NCI-H2081 treated with DMSO at 0.1 percent for 48 hours (cell line): ENCODE data around the gene GTF2A1L.
"Not testable (repeated sequence)": the region's sequence is repeated elsewhere in the genome, so short reads cannot be mapped to it uniquely, and the experiment has no call there.

ENCODE experiments used
- DNase-seq: peaks from one replicate; lab custom pipeline; 2025; lab: John Stamatoyannopoulos, UW

Gene GTF2A1L

GRCh38 chr2:48699348-48699930 is 81.8 kb downstream of the GTF2A1L start:
- no peak for DNase-seq

DNA sequence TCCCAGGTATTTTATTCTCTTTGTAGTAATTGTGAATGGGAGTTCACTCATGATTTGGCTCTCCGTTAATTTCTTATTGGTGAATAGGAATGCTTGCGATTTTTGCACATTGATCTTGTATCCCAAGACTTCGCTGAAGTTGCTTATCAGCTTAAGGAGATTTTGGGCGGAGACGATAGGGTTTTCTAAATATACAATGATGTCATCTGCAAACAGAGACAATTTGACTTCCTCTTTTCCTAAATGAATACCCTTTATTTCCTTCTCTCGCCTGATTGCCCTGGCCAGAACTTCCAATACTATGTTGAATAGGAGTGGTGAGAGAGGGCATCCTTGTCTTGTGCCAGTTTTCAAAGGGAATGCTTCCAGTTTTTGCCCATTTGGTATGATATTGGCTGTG is 86.0 kb downstream of the GTF2A1L start:
- DNase-seq = not testable (repeated sequence)

- DNase-seq = no peak
These were observed 89.8 kb downstream of the GTF2A1L start for GRCh38 chr2:48707466-48707865.

- DNase-seq = no peak
These were observed 91.7 kb downstream of the GTF2A1L start for GRCh38 chr2:48709096-48710034.

DNA sequence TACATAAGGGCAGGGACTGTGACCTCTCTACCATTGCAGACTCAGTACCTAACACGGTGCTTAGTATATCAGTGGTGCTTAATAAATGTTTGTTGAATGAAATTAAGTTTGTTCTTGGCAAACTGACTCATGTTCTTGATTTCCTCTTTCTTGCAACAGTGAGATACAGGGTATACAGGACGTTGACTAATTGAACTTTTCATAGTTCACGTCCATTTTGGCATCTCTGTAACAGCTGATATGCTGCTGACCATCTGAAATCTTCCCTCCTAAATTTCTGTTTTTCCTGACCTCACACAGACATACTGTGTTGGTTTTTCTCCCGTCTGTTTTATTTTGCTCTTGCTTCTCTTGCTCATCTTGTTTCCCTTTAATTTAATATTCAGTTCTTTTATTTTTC is 93.7 kb downstream of the GTF2A1L start:
- no peak for DNase-seq

- DNase-seq = no peak
These were observed 94.5 kb downstream of the GTF2A1L start for GRCh38 chr2:48712151-48712550.

DNA sequence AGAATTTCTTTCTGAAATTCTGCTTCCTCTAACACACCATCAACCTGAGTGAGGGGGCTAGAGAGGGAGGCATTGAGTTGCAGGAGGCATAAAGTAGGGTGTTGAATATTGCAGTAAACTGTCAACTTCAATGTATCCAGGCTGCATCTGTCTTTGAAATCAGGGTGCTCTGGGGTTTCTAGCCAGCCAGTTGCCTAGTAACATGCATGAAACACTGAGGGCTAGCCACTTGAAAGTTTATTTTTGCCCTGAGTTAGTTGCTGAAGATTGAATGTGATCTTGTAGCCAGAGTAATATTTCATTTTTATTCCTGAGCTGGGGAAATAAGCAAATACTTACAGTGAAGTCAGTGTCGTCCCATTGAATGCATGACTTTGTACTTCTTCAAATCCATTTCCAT is 96.0 kb downstream of the GTF2A1L start:
- no peak for DNase-seq

GRCh38 chr2:48714245-48714644 is 96.6 kb downstream of the GTF2A1L start:
- DNase-seq = no peak

DNA sequence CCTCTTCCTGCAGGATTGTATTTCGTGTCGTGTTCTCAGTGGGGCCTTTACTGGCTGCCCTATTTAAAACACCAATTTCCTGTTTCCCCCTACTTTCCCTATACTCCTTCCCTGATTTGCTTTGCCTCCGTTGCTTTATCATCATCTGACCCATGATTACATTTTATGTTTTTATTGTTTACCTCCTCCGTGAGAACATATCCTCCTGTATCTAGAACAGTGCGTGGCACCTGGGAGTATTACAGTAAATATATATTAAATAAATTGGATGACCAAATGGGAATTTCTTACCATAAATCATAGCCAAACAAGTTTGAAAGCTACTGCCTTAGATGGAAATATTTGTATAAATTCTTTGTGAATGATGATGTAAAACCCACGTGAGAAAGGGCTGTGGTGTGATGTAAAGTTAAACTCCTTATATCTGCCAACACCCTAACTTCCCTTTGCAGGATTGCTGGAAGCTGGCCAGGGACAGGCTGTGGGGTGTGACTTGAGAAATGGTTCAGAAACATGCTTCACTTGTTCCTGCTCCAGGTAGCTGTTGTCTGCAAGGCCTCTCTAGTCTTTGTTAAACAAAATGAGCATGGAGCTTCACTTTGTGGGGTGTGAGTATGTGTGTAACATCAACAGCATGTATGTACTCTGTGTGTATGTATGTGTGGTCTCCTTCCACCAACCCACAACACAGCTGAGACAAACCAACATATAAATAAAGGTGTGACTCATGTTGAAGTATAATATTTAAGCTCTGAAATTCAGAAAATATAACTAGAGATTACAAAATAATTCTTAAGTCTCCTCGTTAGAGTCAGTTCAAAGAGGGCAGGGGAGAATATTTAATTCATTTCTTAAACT is 97.6 kb downstream of the GTF2A1L start:
- DNase-seq = no peak

DNA sequence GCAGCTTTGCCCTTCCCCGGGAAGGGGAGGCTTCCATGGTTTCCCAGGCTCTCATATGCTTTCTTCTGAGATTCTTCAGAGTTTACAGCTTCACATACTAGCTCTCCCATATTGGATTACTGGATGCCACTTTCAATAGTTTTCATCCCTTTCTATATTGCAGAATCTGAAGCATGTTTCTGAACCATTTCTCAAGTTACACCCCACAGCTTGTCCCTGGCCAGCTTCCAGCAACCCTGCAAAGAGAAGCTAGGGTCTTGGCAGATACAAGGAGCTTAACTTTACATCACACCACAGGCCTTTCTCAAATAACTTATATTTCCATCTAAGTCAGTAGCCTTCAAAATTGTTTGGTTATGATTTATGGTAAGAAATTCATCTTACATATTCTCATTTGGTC is 98.3 kb downstream of the GTF2A1L start:
- no peak for DNase-seq

GRCh38 chr2:48717846-48718245 is 100.2 kb downstream of the GTF2A1L start:
- DNase-seq = no peak

GRCh38 chr2:48719480-48720177 is 102.0 kb downstream of the GTF2A1L start:
- DNase-seq = no peak

- DNase-seq = no peak
These were observed 103.5 kb downstream of the GTF2A1L start for GRCh38 chr2:48721158-48721557.

DNA sequence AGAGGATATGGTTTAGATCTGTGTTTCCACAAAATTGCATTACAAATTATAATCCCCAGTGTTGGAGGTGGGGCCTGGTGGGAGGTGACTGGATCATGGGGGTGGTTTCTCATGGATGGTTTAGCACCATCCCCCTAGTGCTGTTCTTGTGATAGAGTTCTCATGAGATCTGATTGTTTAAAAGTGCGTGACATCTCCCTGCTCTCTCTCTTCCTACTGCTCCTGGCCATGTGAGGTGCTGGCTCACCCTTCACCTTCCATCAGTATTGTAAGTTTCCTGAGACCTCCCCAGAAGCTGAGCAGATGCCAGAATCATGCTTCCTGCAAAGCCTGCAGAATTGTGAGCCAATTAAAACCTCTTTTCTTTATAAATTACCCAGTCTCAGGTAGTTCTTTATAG is 104.7 kb downstream of the GTF2A1L start:
- DNase-seq = no peak

- no peak for DNase-seq
These were observed 105.5 kb downstream of the GTF2A1L start for GRCh38 chr2:48723129-48723528.

- DNase-seq = no peak
These were observed 106.6 kb downstream of the GTF2A1L start for GRCh38 chr2:48724278-48724677.

DNA sequence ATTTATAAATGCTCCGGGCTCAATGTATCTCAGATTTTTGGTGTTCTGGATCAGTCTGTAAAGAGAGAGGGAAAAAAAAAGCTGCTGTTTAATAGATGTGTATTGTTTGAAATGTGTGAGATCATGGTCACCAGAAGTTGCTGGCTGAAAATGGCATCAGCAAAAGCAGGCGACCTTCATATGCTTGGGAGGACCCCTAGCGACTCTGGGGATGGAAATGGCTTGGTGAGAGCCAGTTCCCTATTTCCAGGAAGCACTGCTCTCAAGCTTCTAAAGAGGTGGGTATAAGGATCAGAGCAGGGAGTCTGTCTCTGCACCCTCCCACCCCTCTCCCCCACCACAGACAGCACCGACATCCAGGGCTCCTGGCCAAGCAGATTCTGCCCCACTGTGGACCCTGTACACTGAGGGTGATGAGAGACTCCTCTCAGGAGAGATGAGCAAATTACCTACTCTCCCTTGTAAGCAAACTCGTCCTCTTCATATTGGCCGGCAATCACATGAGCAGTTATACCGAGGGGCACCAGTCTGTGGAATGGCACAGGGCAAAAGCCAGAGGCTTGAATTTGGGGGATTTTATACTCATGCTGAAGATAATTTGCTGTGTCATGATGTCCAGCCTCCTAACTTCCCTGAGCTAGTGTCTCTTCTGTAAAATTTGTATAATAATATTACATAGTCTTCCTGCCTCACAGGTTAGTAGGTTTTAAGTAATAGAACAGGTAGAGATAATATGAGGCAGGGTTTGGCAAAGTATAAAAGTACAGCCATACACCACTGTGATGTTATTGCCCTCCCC is 108.2 kb downstream of the GTF2A1L start:
- no peak for DNase-seq

DNA sequence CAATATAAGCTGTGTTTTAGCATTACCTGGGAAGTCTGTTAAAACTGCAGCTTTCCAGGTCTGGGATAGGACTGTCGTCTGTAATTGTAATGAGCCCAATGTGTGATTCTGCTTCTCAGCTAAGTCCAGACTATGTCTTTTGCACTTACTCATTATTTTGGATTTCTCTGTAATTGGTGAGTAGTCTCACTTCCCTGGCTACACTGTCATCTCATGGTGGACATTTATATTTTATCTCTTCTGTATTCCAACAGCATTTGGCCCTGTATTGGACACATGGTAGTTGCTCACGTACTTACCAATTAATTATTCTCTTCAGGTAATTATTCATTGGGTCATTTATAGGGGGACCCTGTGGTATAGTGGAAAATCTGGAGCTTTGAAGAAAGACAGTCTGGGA is 109.9 kb downstream of the GTF2A1L start:
- no peak for DNase-seq

DNA sequence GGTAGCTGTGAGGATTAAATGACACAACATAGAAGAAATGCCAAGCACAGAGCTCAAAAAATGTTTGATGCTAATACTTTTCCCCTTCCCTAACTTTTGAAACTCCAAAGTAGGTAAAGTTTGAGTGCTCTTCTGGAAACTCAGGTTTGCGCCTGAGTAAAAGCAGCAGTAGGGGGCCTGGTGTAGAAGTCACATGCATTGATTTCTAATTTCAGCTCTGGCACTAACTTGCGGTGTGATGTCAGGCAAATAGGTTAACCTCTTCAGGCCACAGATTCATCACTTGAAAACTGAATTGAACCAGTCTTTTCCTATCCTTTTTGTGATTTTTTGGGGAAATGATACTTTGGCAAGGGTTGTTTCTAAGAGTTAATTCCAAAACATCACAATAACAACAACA is 110.6 kb downstream of the GTF2A1L start:
- DNase-seq = no peak

DNA sequence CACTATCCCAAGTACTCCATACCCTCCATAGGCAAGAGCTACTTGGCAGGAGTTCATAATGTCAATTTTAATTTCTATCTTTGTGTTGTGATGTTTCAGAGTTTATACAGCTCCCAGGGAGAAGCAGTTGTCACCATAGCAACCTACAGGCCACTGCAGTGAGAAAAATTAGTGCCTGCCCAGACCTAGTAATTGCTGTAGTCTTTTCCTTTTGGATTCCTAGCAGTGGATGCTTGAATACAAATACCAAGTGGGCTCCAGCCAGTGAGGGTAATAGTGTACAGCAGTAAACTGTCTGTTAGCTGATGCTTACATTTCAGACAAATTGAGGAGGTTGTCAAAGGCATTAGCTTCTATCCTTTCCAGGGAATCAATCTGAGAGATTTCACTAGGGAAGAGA is 111.2 kb downstream of the GTF2A1L start:
- DNase-seq = peak; percentile 45
